HFFc6 (cell line): Measurements from ENCODE around the gene C11orf65. TPM values are rescaled to one million over a fixed set of nuclear protein-coding genes. Genes with fewer than 3 reads are reported as not detected.

Source experiments
- DNase-seq: peaks from one replicate; pipeline ENCODE4 v3.0.0-alpha.2; 2018
- H3K27ac Mint-ChIP-seq: 2 replicates; pipeline ENCODE4 v1.8.0; 2020; ENCODE audit warnings: mild to moderate bottlenecking, mixed read lengths
- H3K27me3 Mint-ChIP-seq: 2 replicates; pipeline ENCODE4 v1.8.0; 2021; ENCODE audit warnings: mild to moderate bottlenecking, moderate library complexity, mixed read lengths; ENCODE audit not compliant: insufficient read depth
- H3K36me3 Mint-ChIP-seq: 2 replicates; pipeline ENCODE4 v1.8.0; 2021; ENCODE audit warnings: low read depth, mixed read lengths
- H3K4me1 Mint-ChIP-seq: 2 replicates; pipeline ENCODE4 v1.8.0; 2020; ENCODE audit warnings: low read depth, mixed read lengths
- H3K4me3 Mint-ChIP-seq: 2 replicates; pipeline ENCODE4 v1.8.0; 2020; ENCODE audit warnings: mild to moderate bottlenecking, moderate library complexity, mixed read lengths
- H3K9me3 Mint-ChIP-seq: 2 replicates; pipeline ENCODE4 v1.8.0; 2020; ENCODE audit warnings: mild to moderate bottlenecking, mixed read lengths
- CTCF ChIP-seq: fragments of 200-600 bp; sonication (generic); IDR thresholded peaks from 2 replicates; pipeline ENCODE4 v1.5.0; 2021; ENCODE audit warnings: antibody characterized with exemption, mild to moderate bottlenecking
- total RNA-seq, 6 experiments: library from RNA; stranded (reverse); fragmentation: NEBNext Ultra II Directional; extraction: Animal tissue kit (Norgen Biotek cat#: 25700); gene quantifications; 2 replicates in 1 of 6; 3 replicates in 5 of 6; pipeline ENCODE4 v1.2.3, GENCODE V29; 2021

The C11orf65 gene
- total RNA-seq, 6 experiments from 2014 or later: 0.47 to 0.69 (median 0.51) TPM; not detected in 1

- DNase-seq: no peak
- Mint-ChIP-seq H3K4me3 (no peak overlapping the region), H3K36me3 (peaks cover 17% of the 10 kb centered on the region), H3K27ac (no peak overlapping the region; the same call in 1 of the 2 replicates), H3K4me1 (peaks cover 17% of the 10 kb centered on the region), H3K27me3 (no peaks in the 10 kb centered on the region), H3K9me3 (no peaks in the 10 kb centered on the region)
- TF ChIP-seq CTCF: no peak
These were observed 24.6 kb upstream of the C11orf65 start for GRCh38 chr11:108491936-108492335.

- Mint-ChIP-seq H3K27me3 (no peaks in the 10 kb centered on the region), H3K36me3 (peaks cover 20% of the 10 kb centered on the region), H3K9me3 (no peaks in the 10 kb centered on the region), H3K4me3 (no peak overlapping the region), H3K4me1 (peaks cover 10% of the 10 kb centered on the region), H3K27ac (no peak overlapping the region)
- no peak for TF ChIP-seq CTCF
- no peak for DNase-seq
These were observed 19.5 kb upstream of the C11orf65 start for GRCh38 chr11:108486828-108487227.

GRCh38 chr11:108486331-108486730, 19.0 kb upstream of the C11orf65 start:
- Mint-ChIP-seq H3K27me3 (no peaks in the 10 kb centered on the region), H3K4me3 (no peak overlapping the region), H3K9me3 (no peaks in the 10 kb centered on the region), H3K27ac (no peak overlapping the region), H3K4me1 (peaks cover 7% of the 10 kb centered on the region), H3K36me3 (peaks cover 20% of the 10 kb centered on the region)
- DNase-seq: no peak
- TF ChIP-seq CTCF: no peak

GRCh38 chr11:108483163-108483562, 15.8 kb upstream of the C11orf65 start:
- Mint-ChIP-seq H3K27ac (no peak overlapping the region), H3K4me1 (peaks cover 7% of the 10 kb centered on the region), H3K4me3 (no peak overlapping the region), H3K27me3 (no peaks in the 10 kb centered on the region), H3K36me3 (peaks cover 14% of the 10 kb centered on the region), H3K9me3 (no peaks in the 10 kb centered on the region)
- TF ChIP-seq CTCF: no peak
- no peak for DNase-seq

DNA sequence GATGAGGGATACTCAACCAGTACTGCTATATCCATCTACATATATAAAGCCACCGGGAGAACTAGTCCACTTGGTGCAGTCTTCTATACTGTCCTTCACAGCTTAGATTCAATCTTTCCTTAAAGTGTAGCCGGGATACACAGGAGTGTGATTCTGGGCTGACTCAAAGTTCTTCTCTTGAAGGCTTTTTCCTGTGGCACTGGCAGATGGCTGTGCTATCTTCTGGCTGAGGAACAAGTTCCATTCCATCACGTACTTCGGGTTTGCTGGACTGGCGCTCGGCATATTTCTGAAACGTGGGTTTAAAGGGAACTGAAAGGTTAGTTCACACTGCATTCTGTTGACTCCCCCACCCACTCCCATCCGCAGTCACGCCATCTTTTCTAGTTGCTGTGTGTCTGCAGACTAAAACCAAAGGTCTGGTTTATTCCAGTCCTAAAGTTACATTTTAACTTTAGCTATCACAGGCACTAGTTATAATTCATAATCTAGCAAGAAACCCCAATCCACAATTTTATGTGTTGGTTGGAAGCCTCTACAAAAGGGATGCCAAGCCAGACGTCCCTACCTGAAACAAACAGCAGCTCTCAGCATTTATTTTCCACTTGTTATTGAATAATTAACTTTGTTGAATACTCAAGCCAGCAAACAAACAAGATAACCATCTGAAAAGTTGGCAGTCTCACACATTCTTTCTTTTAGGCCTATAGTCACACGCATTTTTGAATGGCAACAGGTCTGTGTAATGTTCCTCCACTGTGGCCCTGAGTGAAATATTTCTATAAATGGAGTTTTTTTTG, 7.5 kb upstream of the C11orf65 start:
- H3K4me3 Mint-ChIP-seq: no peak overlapping the region
- DNase-seq: no peak
- TF ChIP-seq CTCF: no peak
- no peaks in the 10 kb centered on the region for H3K9me3 Mint-ChIP-seq
- H3K27ac Mint-ChIP-seq: no peak overlapping the region
- H3K36me3 Mint-ChIP-seq: peaks cover 5% of the 10 kb centered on the region; the same call in 1 of the 2 replicates
- no peaks in the 10 kb centered on the region for H3K27me3 Mint-ChIP-seq
- no peaks in the 10 kb centered on the region for H3K4me1 Mint-ChIP-seq
